HepG2 (cell line): Measurements from ENCODE around the gene MTMR1. TPM values are rescaled to one million over a fixed set of nuclear protein-coding genes. Genes with fewer than 3 reads are reported as not detected.

Source experiments
- ATAC-seq: fragments of 200-7000 bp; cut with Tn5 transposase; 3 replicates; pipeline ENCODE4 v1.9.1; 2020; ENCODE audit warnings: mild to moderate bottlenecking, moderate library complexity
- BruUV-seq: library from RNA; stranded (reverse); fragments of 400-500 nt; replicated peaks from 2 replicates; lab custom pipeline; 2021; lab: Mats Ljungman, UMichigan
- CTCF ChIA-PET: fragments of 300-600 bp; formaldehyde crosslinking; extraction: SDS; loops from one replicate; lab custom pipeline; 2021; ENCODE audit warnings: low total read pairs, inconsistent platforms, low intra/inter-chr PET ratio; lab: Yijun Ruan, JAX
- POLR2A ChIA-PET: fragments of 350-600 bp; sonication (Branson Sonifier 250); formaldehyde crosslinking; loops from one replicate; lab custom pipeline; 2020; ENCODE audit warnings: antibody characterized with exemption, inconsistent platforms; lab: Yijun Ruan, JAX
- DNase-seq: peaks from one replicate; pipeline ENCODE4 v3.0.0-alpha.2; 2015; ENCODE audit warnings: low spot score
- FAIRE-seq: peaks from 3 replicates; lab custom pipeline; 2011; peaks lifted over from hg19 to GRCh38; lab: Jason Lieb, UNC
- H2AFZ ChIP-seq: one replicate; pipeline ENCODE4 v1.6.1; 2011; ENCODE audit warnings: low read length, inconsistent platforms
- H3K27ac ChIP-seq: fragments of 300-600 bp; 3 replicates; pipeline ENCODE4 v1.8.0; 2011; ENCODE audit warnings: mixed run types, mild to moderate bottlenecking, mixed read lengths, low read length, inconsistent platforms; ENCODE audit not compliant: insufficient read depth; ENCODE audit errors: extremely low read length
- H3K27me3 ChIP-seq, 2 experiments: fragments of 200-600 bp in 1 of 2; 2 replicates in 1 of 2; 3 replicates in 1 of 2; pipeline versions ENCODE4 v1.6.0 to v1.8.0; 2011; ENCODE audit warnings: low read length in 2 of 2, mild to moderate bottlenecking in 2 of 2, moderate library complexity in 2 of 2, inconsistent platforms in 1 of 2; ENCODE audit not compliant: insufficient read depth in 2 of 2, control insufficient read depth in 1 of 2
- H3K36me3 ChIP-seq, 2 experiments: fragments of 200-600 bp in 1 of 2; replicated peaks in 1 of 2; 2 replicates in 1 of 2; 3 replicates in 1 of 2; pipeline versions ENCODE4 v1.5.1 to v1.8.0; 2011; ENCODE audit warnings: low read length in 2 of 2, inconsistent platforms in 1 of 2; ENCODE audit not compliant: insufficient read depth in 2 of 2, control insufficient read depth in 1 of 2
- H3K4me1 ChIP-seq: 2 replicates; pipeline ENCODE4 v1.5.1; 2012; ENCODE audit warnings: low read length, inconsistent platforms; ENCODE audit not compliant: insufficient read depth
- H3K4me2 ChIP-seq: 2 replicates; pipeline ENCODE4 v1.6.0; 2011; ENCODE audit warnings: low read depth, low read length, inconsistent platforms
- H3K4me3 ChIP-seq, 3 experiments: fragments of 200-600 bp in 1 of 3; sonication (generic), shearing (Covaris generic) in 1 of 3; replicated peaks in 1 of 3; 2 replicates each; pipeline ENCODE4 v1.5.1; 2011 to 2016; ENCODE audit warnings: low read length in 3 of 3, inconsistent platforms in 2 of 3, low read depth in 2 of 3, mild to moderate bottlenecking in 2 of 3, control low read depth in 1 of 3, mixed read lengths in 1 of 3; ENCODE audit not compliant: insufficient read depth in 1 of 3
- H3K79me2 ChIP-seq: one replicate; pipeline ENCODE4 v1.6.1; 2011; ENCODE audit warnings: low read length, inconsistent platforms; ENCODE audit not compliant: insufficient read depth
- H3K9ac ChIP-seq: 2 replicates; pipeline ENCODE4 v1.6.0; 2011; ENCODE audit warnings: mild to moderate bottlenecking, low read depth, low read length, inconsistent platforms; ENCODE audit not compliant: insufficient read depth
- H3K9me3 ChIP-seq: 2 replicates; pipeline ENCODE4 v1.5.1; 2012; ENCODE audit warnings: mild to moderate bottlenecking, low read length
- H4K20me1 ChIP-seq: 2 replicates; pipeline ENCODE4 v1.6.0; 2011; ENCODE audit warnings: inconsistent platforms, mild to moderate bottlenecking, low read length, moderate library complexity; ENCODE audit not compliant: insufficient read depth
- CTCF ChIP-seq: sonication (generic); formaldehyde crosslinking; IDR thresholded peaks from 2 replicates; pipeline ENCODE4 v1.5.0; 2020; ENCODE audit warnings: mild to moderate bottlenecking, missing genetic modification reagents, moderate library complexity
- MAFG ChIP-seq: sonication (generic); formaldehyde crosslinking; IDR thresholded peaks from 2 replicates; pipeline ENCODE4 v1.5.1; 2020; ENCODE audit warnings: mild to moderate bottlenecking, missing genetic modification reagents
- RAD21 ChIP-seq: fragments of 450-650 bp; formaldehyde crosslinking; IDR thresholded peaks from 2 replicates; pipeline ENCODE4 v1.5.0; 2020; ENCODE audit warnings: mild to moderate bottlenecking
- REST ChIP-seq, 2 experiments: IDR thresholded peaks; 2 replicates each; pipeline ENCODE4 v1.6.1; 2011 to 2012; ENCODE audit warnings: low read length in 2 of 2, borderline replicate concordance in 1 of 2, low read depth in 1 of 2, mild to moderate bottlenecking in 1 of 2, moderate library complexity in 1 of 2
- SMC3 ChIP-seq: IDR thresholded peaks from 2 replicates; pipeline ENCODE4 v1.6.1; 2011; ENCODE audit warnings: low read length, improper control_type of control experiment
- STAG1 ChIP-seq: sonication (generic); formaldehyde crosslinking; IDR thresholded peaks from 2 replicates; pipeline ENCODE4 v1.4.0; 2020; ENCODE audit warnings: missing genetic modification reagents
- TAF15 ChIP-seq: fragments of 200-400 bp; formaldehyde crosslinking; IDR thresholded peaks from one replicate; pipeline ENCODE4 v1.6.1; 2018; ENCODE audit warnings: mild to moderate bottlenecking, low read depth, low read length; ENCODE audit not compliant: poor library complexity, severe bottlenecking
- TBX2 ChIP-seq: sonication (generic); formaldehyde crosslinking; IDR thresholded peaks from 2 replicates; pipeline ENCODE4 v1.5.0; 2020; ENCODE audit warnings: missing genetic modification reagents, mild to moderate bottlenecking, borderline replicate concordance
- ZFP91 ChIP-seq: sonication (generic); formaldehyde crosslinking; IDR thresholded peaks from 2 replicates; pipeline ENCODE4 v1.9.0; 2022; ENCODE audit warnings: missing genetic modification reagents, mild to moderate bottlenecking, borderline replicate concordance
- ZMYM3 ChIP-seq: sonication (generic); formaldehyde crosslinking; IDR thresholded peaks from 2 replicates; pipeline ENCODE4 v1.5.1; 2020; ENCODE audit warnings: mild to moderate bottlenecking, missing genetic modification reagents
- WGBS: methylation state at CpG from one replicate; pipeline ENCODE4 v1.1.6; 2017; ENCODE audit warnings: low lambda C conversion rate; 5-methylcytosine and 5-hydroxymethylcytosine counted together
- in situ Hi-C: cut with HindIII; loops from 2 replicates; pipeline ENCODE4 v1.10.0; 2017; ENCODE audit warnings: low pct_unique_long_range_greater_than_20kb; ENCODE audit not compliant: extremely low pct_ligation_motif_present
- intact Hi-C: fragments of 100-400 bp; cut with micrococcal nuclease; formaldehyde crosslinking; loops from one replicate; pipeline ENCODE4 v1.10.0; 2022; ENCODE audit not compliant: unreplicated experiment
- polyA plus RNA-seq, 8 experiments: library from polyadenylated mRNA; depleted of rRNA in 3 of 8; stranded (reverse) in 7 of 8; unstranded in 1 of 8; fragments of >200 nt; fragmentation: Illumina TruSeq in 4 of 8; extraction: Trizol in 4 of 8; gene quantifications; 2 replicates each; pipeline versions ENCODE4 v1.2.1 to v1.2.3, GENCODE V29; 2011 to 2016; ENCODE audit warnings: low read depth in 4 of 8, missing spikeins in 1 of 8, mixed read lengths in 1 of 8; ENCODE audit not compliant: insufficient read depth in 1 of 8
- total RNA-seq, 5 experiments: library from RNA; depleted of rRNA; stranded (reverse); fragments of >200 nt; fragmentation: Illumina TruSeq; extraction: Trizol; gene quantifications; 2 replicates each; pipeline ENCODE4 v1.2.3, GENCODE V29; 2016; ENCODE audit warnings: low read depth in 1 of 5

The MTMR1 gene
- total and polyA plus RNA-seq, 2 of the 13 experiments (the other 11 are each of a cell fraction or from before 2014, with no cell fraction given) = 8.9 to 11.1 TPM

GRCh38 chrX:150676221-150676620 lies 17.0 kb upstream of the MTMR1 start:
- Histone ChIP-seq H3K9me3 (no peaks in the 10 kb centered on the region), H3K36me3 (0 out of 5 replicates have a peak, but pooled peaks cover 0 to 6% of the 10 kb centered on the region in 2 experiments), H3K4me2 (no peak overlapping the region), H2AFZ (no peak overlapping the region), H3K9ac (no peak overlapping the region), H3K4me3 (no peak overlapping the region)
- DNase-seq (no peak), ATAC-seq (no peak)
- in situ Hi-C loops = loop anchor here (25.0 kb wide), 1 partner anchor 714 kb away; no protein-coding TSS in a partner anchor
- intact Hi-C loops = no loop called here
- CTCF ChIA-PET = no interaction called here
- 45% methylated on average over 2 of the region's 2 CpGs for WGBS
- no TSS peak for BruUV-seq
- no peak for TF ChIP-seq ZFP91
- TF ChIP-seq, all 625 proteins: peak for 0
- no peaks in the 10 kb centered on the region for H3K79me2 ChIP-seq
- no peak overlapping the region for H3K27ac ChIP-seq
- no peaks in the 10 kb centered on the region for H3K4me1 ChIP-seq
- H3K27me3 ChIP-seq = no peaks in the 10 kb centered on the region
- H4K20me1 ChIP-seq = no peaks in the 10 kb centered on the region
- POLR2A ChIA-PET = no interaction called here
- no peak for FAIRE-seq

- Histone ChIP-seq H3K79me2 (no peaks in the 10 kb centered on the region), H2AFZ (no peak overlapping the region), H3K4me3 (no peak overlapping the region), H4K20me1 (no peaks in the 10 kb centered on the region), H3K9me3 (no peaks in the 10 kb centered on the region), H3K27me3 (no peaks in the 10 kb centered on the region), H3K4me1 (no peaks in the 10 kb centered on the region), H3K27ac (no peak overlapping the region), H3K4me2 (no peak overlapping the region), H3K36me3 (no peaks in the 10 kb centered on the region), H3K9ac (no peak overlapping the region)
- intact Hi-C loops (loop anchor here (1.0 kb wide), 1 partner anchor 137 kb away; no protein-coding TSS in a partner anchor), in situ Hi-C loops (loop anchor here (10.0 to 25.0 kb wide), 2 partner anchors 136 to 719 kb away; no protein-coding TSS in a partner anchor)
- CTCF ChIA-PET = no interaction called here
- DNase-seq (peak; percentile 7), ATAC-seq (peak; percentile 80), FAIRE-seq (no peak)
- peak; percentile 41; the same call in 1 of the 2 replicates for TF ChIP-seq SMC3
- no peak for TF ChIP-seq TBX2 (CRISPR knock-in tag)
- TF ChIP-seq STAG1 (CRISPR knock-in tag) = peak; percentile 86
- TF ChIP-seq RAD21 = 0 out of 2 replicates have a peak, but pooled peaks have one; percentile 20
- no peak for TF ChIP-seq REST (IDR thresholded peaks at IDR 0.05; ENCODE audit: borderline replicate concordance in 1 of 2, low read depth in 1 of 2, low read length in 2 of 2)
- no peak for TF ChIP-seq ZMYM3 (CRISPR knock-in tag)
- TF ChIP-seq MAFG (CRISPR knock-in tag) = no peak
- TF ChIP-seq CTCF (CRISPR knock-in tag) = peak; percentile 72
- no peak for TF ChIP-seq TAF15
- BruUV-seq = no TSS peak
- POLR2A ChIA-PET = no interaction called here
- 2% methylated on average over 7 of the region's 7 CpGs for WGBS
Observed at GRCh38 chrX:150680974-150681373, 12.2 kb upstream of the MTMR1 start.
